Natural killer cell (primary cell): ENCODE results near the gene BMP6. TPM values are rescaled to one million over a fixed set of nuclear protein-coding genes. Genes with fewer than 3 reads are reported as not detected.

Experiments
- ATAC-seq, 3 donors: fragments of 150-1000 bp in 2 of 3; fragments of 200-7000 bp in 1 of 3; cut with Tn5 transposase; 1 replicate in 1 of 3; 2 replicates in 2 of 3; pipeline ENCODE4 v1.10.0; 2021; ENCODE audit warnings: mild to moderate bottlenecking in 2 of 3, moderate library complexity in 2 of 3
- DNase-seq, 2 donors: peaks; one replicate each; pipeline versions ENCODE4 v3.0.0 to v3.0.0-alpha.2; 2013 to 2021; ENCODE audit warnings: mixed read lengths in 1 of 2
- H3K27ac ChIP-seq: one replicate; pipeline ENCODE4 v1.5.1; 2013; ENCODE audit warnings: mild to moderate bottlenecking, low read length
- H3K27me3 ChIP-seq: one replicate; pipeline ENCODE4 v1.6.1; 2013; ENCODE audit warnings: low read length; ENCODE audit not compliant: control insufficient read depth, insufficient read depth
- H3K36me3 ChIP-seq: one replicate; pipeline ENCODE4 v1.6.1; 2013; ENCODE audit warnings: low read length; ENCODE audit not compliant: control insufficient read depth, insufficient read depth
- H3K4me1 ChIP-seq: one replicate; pipeline ENCODE4 v1.6.1; 2013; ENCODE audit warnings: low read length; ENCODE audit not compliant: control insufficient read depth, insufficient read depth
- H3K4me3 ChIP-seq: one replicate; pipeline ENCODE4 v1.5.1; 2013; ENCODE audit warnings: low read length
- H3K9me3 ChIP-seq: one replicate; pipeline ENCODE4 v1.6.1; 2013; ENCODE audit warnings: low read length; ENCODE audit not compliant: control insufficient read depth, insufficient read depth
- H3K27ac Mint-ChIP-seq, 2 donors: one replicate each; pipeline ENCODE4 v1.8.0; 2022; ENCODE audit warnings: mild to moderate bottlenecking in 2 of 2, mixed read lengths in 2 of 2, moderate library complexity in 1 of 2
- H3K27me3 Mint-ChIP-seq, 2 donors: one replicate each; pipeline ENCODE4 v1.8.0; 2022; ENCODE audit warnings: low read depth in 2 of 2, mixed read lengths in 2 of 2
- H3K36me3 Mint-ChIP-seq: one replicate; pipeline ENCODE4 v1.8.0; 2022; ENCODE audit warnings: mixed read lengths
- H3K4me1 Mint-ChIP-seq, 2 donors: one replicate each; pipeline ENCODE4 v1.8.0; 2022; ENCODE audit warnings: mixed read lengths in 2 of 2
- H3K4me3 Mint-ChIP-seq: one replicate; pipeline ENCODE4 v1.8.0; 2022; ENCODE audit warnings: mild to moderate bottlenecking, moderate library complexity, mixed read lengths
- H3K9me3 Mint-ChIP-seq, 2 donors: one replicate each; pipeline ENCODE4 v1.8.0; 2022; ENCODE audit warnings: mixed read lengths in 2 of 2
- CTCF ChIP-seq: fragments of 200-600 bp; IDR thresholded peaks from one replicate; pipeline ENCODE4 v1.8.0; 2022; ENCODE audit warnings: antibody characterized with exemption
- WGBS: methylation state at CpG from one replicate; pipeline ENCODE4 v1.1.7; 2013; ENCODE audit warnings: missing lambda C conversion rate; ENCODE audit not compliant: insufficient coverage; 5-methylcytosine and 5-hydroxymethylcytosine counted together
- intact Hi-C: fragments of 100-400 bp; cut with micrococcal nuclease; formaldehyde crosslinking; loops from one replicate; pipeline ENCODE4 v1.14.2; 2022
- total RNA-seq, 4 donors: library from RNA; stranded (reverse); fragments of 120-200 nt in 1 of 4; gene quantifications; one replicate each; pipeline versions ENCODE4 v1.2.3 to v1.2.4, GENCODE V29; 2013 to 2022

Gene BMP6
- total RNA-seq, 3 donors from 2014 or later (not counting 1 experiment from before 2014, with no cell fraction given): 0.25 to 2.6 (median 0.73) TPM

GRCh38 chr6:7798751-7799150 lies 72.9 kb downstream of the BMP6 start:
- Histone ChIP-seq H3K36me3 (no peaks in the 10 kb centered on the region), H3K27me3 (no peaks in the 10 kb centered on the region), H3K27ac (no peak overlapping the region), H3K9me3 (no peaks in the 10 kb centered on the region), H3K4me3 (no peak overlapping the region), H3K4me1 (no peaks in the 10 kb centered on the region)
- TF ChIP-seq CTCF: no peak
- peaks cover 18 to 20% of the 10 kb centered on the region in 2 donors for H3K27me3 Mint-ChIP-seq
- ATAC-seq (no peak), DNase-seq (no peak)
- H3K4me1 Mint-ChIP-seq: no peaks in the 10 kb centered on the region
- H3K4me3 Mint-ChIP-seq: no peak overlapping the region
- peaks cover 0 to 2% of the 10 kb centered on the region in 2 donors for H3K9me3 Mint-ChIP-seq
- 82% methylated on average over 6 of the region's 6 CpGs for WGBS
- no peaks in the 10 kb centered on the region for H3K36me3 Mint-ChIP-seq
- H3K27ac Mint-ChIP-seq: no peak overlapping the region
- intact Hi-C loops: no loop called here

- H3K27me3 ChIP-seq: peaks cover 3% of the 10 kb centered on the region
- DNase-seq (no peak), ATAC-seq (no peak)
- H3K36me3 ChIP-seq: no peaks in the 10 kb centered on the region
- WGBS: 90% methylated on average over 3 of the region's 3 CpGs
- no peak overlapping the region for H3K4me3 ChIP-seq
- Mint-ChIP-seq H3K4me3 (no peak overlapping the region), H3K9me3 (no peaks in the 10 kb centered on the region), H3K27me3 (peaks cover 10% of the 10 kb centered on the region in 2 donors), H3K36me3 (no peaks in the 10 kb centered on the region), H3K4me1 (no peaks in the 10 kb centered on the region), H3K27ac (no peak overlapping the region)
- no peaks in the 10 kb centered on the region for H3K9me3 ChIP-seq
- H3K4me1 ChIP-seq: no peaks in the 10 kb centered on the region
- TF ChIP-seq CTCF: no peak
- no peak overlapping the region for H3K27ac ChIP-seq
- intact Hi-C loops: no loop called here
Measured at GRCh38 chr6:7802662-7803061, 76.8 kb downstream of the BMP6 start.

GRCh38 chr6:7803214-7803613 lies 77.3 kb downstream of the BMP6 start:
- Mint-ChIP-seq H3K4me3 (no peak overlapping the region), H3K27me3 (peaks cover 10% of the 10 kb centered on the region in 2 donors), H3K27ac (no peak overlapping the region), H3K36me3 (no peaks in the 10 kb centered on the region), H3K4me1 (no peaks in the 10 kb centered on the region), H3K9me3 (no peaks in the 10 kb centered on the region)
- Histone ChIP-seq H3K4me1 (no peaks in the 10 kb centered on the region), H3K27me3 (peaks cover 3% of the 10 kb centered on the region), H3K9me3 (no peaks in the 10 kb centered on the region), H3K36me3 (no peaks in the 10 kb centered on the region), H3K27ac (no peak overlapping the region), H3K4me3 (no peak overlapping the region)
- DNase-seq (peak in 1 of 2 donors; percentile 6), ATAC-seq (peak in 1 of 3 donors; percentile 7)
- WGBS: 47% methylated on average over 3 of the region's 3 CpGs
- intact Hi-C loops: no loop called here
- no peak for TF ChIP-seq CTCF

GRCh38 chr6:7805078-7805849 lies 79.4 kb downstream of the BMP6 start:
- ATAC-seq (no peak), DNase-seq (no peak)
- no peak overlapping the region for H3K4me3 Mint-ChIP-seq
- no peaks in the 10 kb centered on the region for H3K36me3 ChIP-seq
- no peaks in the 10 kb centered on the region for H3K4me1 Mint-ChIP-seq
- H3K4me1 ChIP-seq: no peaks in the 10 kb centered on the region
- no peak overlapping the region for H3K27ac Mint-ChIP-seq
- no peak overlapping the region for H3K27ac ChIP-seq
- intact Hi-C loops: no loop called here
- H3K36me3 Mint-ChIP-seq: no peaks in the 10 kb centered on the region
- no peaks in the 10 kb centered on the region for H3K9me3 Mint-ChIP-seq
- peaks cover 10% of the 10 kb centered on the region in 2 donors for H3K27me3 Mint-ChIP-seq
- no peak for TF ChIP-seq CTCF
- no peak overlapping the region for H3K4me3 ChIP-seq
- 89% methylated on average over 9 of the region's 11 CpGs for WGBS
- H3K27me3 ChIP-seq: peaks cover 3% of the 10 kb centered on the region
- H3K9me3 ChIP-seq: no peaks in the 10 kb centered on the region
